Neuronal stem cell (in vitro differentiated cells): ENCODE results near the gene ARHGAP12.

Experiments used
- DNase-seq: peaks from one replicate; pipeline ENCODE4 v3.0.0-alpha.2; 2013; ENCODE audit warnings: low spot score
- H2AFZ ChIP-seq: one replicate; pipeline ENCODE4 v1.6.1; 2013; ENCODE audit warnings: mild to moderate bottlenecking, low read length, inconsistent platforms
- H2AK5ac ChIP-seq: 2 replicates; pipeline ENCODE4 v1.6.1; 2013; ENCODE audit warnings: low read depth, mild to moderate bottlenecking, inconsistent platforms, low read length, moderate library complexity, mixed read lengths
- H2BK120ac ChIP-seq: 2 replicates; pipeline ENCODE4 v1.6.1; 2013; ENCODE audit warnings: low read depth, mild to moderate bottlenecking, inconsistent platforms, low read length, moderate library complexity, mixed read lengths
- H2BK12ac ChIP-seq: one replicate; pipeline ENCODE4 v1.6.1; 2013; ENCODE audit warnings: low read length, inconsistent platforms
- H2BK15ac ChIP-seq: 2 replicates; pipeline ENCODE4 v1.6.1; 2013; ENCODE audit warnings: mild to moderate bottlenecking, low read length, inconsistent platforms, mixed read lengths
- H2BK5ac ChIP-seq: one replicate; pipeline ENCODE4 v1.6.1; 2013; ENCODE audit warnings: inconsistent platforms, mild to moderate bottlenecking, low read length, moderate library complexity
- H3K14ac ChIP-seq: one replicate; pipeline ENCODE4 v1.6.1; 2013; ENCODE audit warnings: low read length, inconsistent platforms
- H3K18ac ChIP-seq: 2 replicates; pipeline ENCODE4 v1.6.1; 2013; ENCODE audit warnings: low read length, inconsistent platforms
- H3K23ac ChIP-seq: 2 replicates; pipeline ENCODE4 v1.6.1; 2013; ENCODE audit warnings: low read depth, mild to moderate bottlenecking, mixed read lengths, low read length, inconsistent platforms; ENCODE audit not compliant: poor library complexity
- H3K27ac ChIP-seq: replicated peaks from 3 replicates; pipeline ENCODE4 v1.5.1; 2013; ENCODE audit warnings: low read length, inconsistent platforms
- H3K27me3 ChIP-seq, 3 experiments: 2 replicates each; pipeline ENCODE4 v1.6.1; 2013; ENCODE audit warnings: low read length in 3 of 3, mild to moderate bottlenecking in 2 of 3, inconsistent platforms in 1 of 3, low read depth in 1 of 3, mixed read lengths in 1 of 3, moderate library complexity in 1 of 3; ENCODE audit not compliant: control insufficient read depth in 3 of 3, insufficient read depth in 3 of 3
- H3K36me3 ChIP-seq, 2 donors: replicated peaks in 1 of 2; 2 replicates each; pipeline ENCODE4 v1.6.1; 2013; ENCODE audit warnings: low read length in 2 of 2; ENCODE audit not compliant: control insufficient read depth in 2 of 2, insufficient read depth in 2 of 2
- H3K4ac ChIP-seq: 2 replicates; pipeline ENCODE4 v1.6.1; 2013; ENCODE audit warnings: inconsistent platforms, mild to moderate bottlenecking, low read length, moderate library complexity
- H3K4me1 ChIP-seq, 2 donors: 1 replicate in 1 of 2; 2 replicates in 1 of 2; pipeline ENCODE4 v1.6.1; 2013; ENCODE audit warnings: low read length in 2 of 2, low read depth in 1 of 2; ENCODE audit not compliant: control insufficient read depth in 2 of 2, insufficient read depth in 1 of 2
- H3K4me2 ChIP-seq: one replicate; pipeline ENCODE4 v1.6.1; 2013; ENCODE audit warnings: mild to moderate bottlenecking, low read length, inconsistent platforms; ENCODE audit not compliant: insufficient read depth, poor library complexity, severe bottlenecking
- H3K4me3 ChIP-seq, 2 donors: 2 replicates each; pipeline ENCODE4 v1.5.1; 2013; ENCODE audit warnings: low read length in 2 of 2, mild to moderate bottlenecking in 2 of 2, inconsistent platforms in 1 of 2, moderate library complexity in 1 of 2
- H3K79me1 ChIP-seq: one replicate; pipeline ENCODE4 v1.6.1; 2013; ENCODE audit warnings: low read depth, mild to moderate bottlenecking, inconsistent platforms, low read length, moderate library complexity
- H3K9ac ChIP-seq: one replicate; pipeline ENCODE4 v1.6.1; 2013; ENCODE audit warnings: mild to moderate bottlenecking, low read depth, low read length, inconsistent platforms; ENCODE audit not compliant: poor library complexity
- H3K9me3 ChIP-seq, 2 donors: replicated peaks in 1 of 2; 2 replicates each; pipeline versions ENCODE3 to v1.6.1; 2013; ENCODE audit warnings: low read length in 2 of 2, mild to moderate bottlenecking in 2 of 2, inconsistent platforms in 1 of 2, low read depth in 1 of 2, mixed read lengths in 1 of 2, moderate library complexity in 1 of 2; ENCODE audit not compliant: control insufficient read depth in 2 of 2, insufficient read depth in 1 of 2
- H4K8ac ChIP-seq: one replicate; pipeline ENCODE4 v1.6.1; 2013; ENCODE audit warnings: low read depth, mild to moderate bottlenecking, inconsistent platforms, low read length, moderate library complexity
- H4K91ac ChIP-seq: one replicate; pipeline ENCODE4 v1.6.1; 2013; ENCODE audit warnings: low read length, low read depth, mild to moderate bottlenecking, inconsistent platforms; ENCODE audit not compliant: poor library complexity
- WGBS, 2 donors: extraction: QIAGEN DNeasy Blood & Tissue Kit; methylation state at CpG; one replicate each; pipeline ENCODE4 v1.1.7; 2013; ENCODE audit warnings: missing lambda C conversion rate in 2 of 2, mixed read lengths in 1 of 2; ENCODE audit not compliant: insufficient read length in 2 of 2, insufficient replicate concordance in 1 of 2; ENCODE audit errors: extremely low coverage in 2 of 2; 5-methylcytosine and 5-hydroxymethylcytosine counted together

ARHGAP12 gene

GRCh38 chr10:31820096-31820495 lies 108.5 kb downstream of the ARHGAP12 start:
- Histone ChIP-seq H4K91ac (no peak overlapping the region), H3K4ac (no peak overlapping the region), H2BK15ac (no peak overlapping the region), H3K4me2 (no peak overlapping the region), H3K18ac (no peak overlapping the region), H2BK120ac (no peak overlapping the region), H3K9me3 (no peaks in the 10 kb centered on the region), H2AK5ac (no peak overlapping the region), H3K4me3 (no peak overlapping the region), H2AFZ (no peak overlapping the region), H2BK12ac (no peak overlapping the region), H3K27me3 (no peaks in the 10 kb centered on the region), H3K79me1 (no peaks in the 10 kb centered on the region), H3K9ac (no peak overlapping the region), H3K14ac (no peak overlapping the region), H2BK5ac (no peak overlapping the region), H3K4me1 (no peaks in the 10 kb centered on the region), H3K27ac (no peak overlapping the region), H4K8ac (no peak overlapping the region), H3K36me3 (peaks cover 0 to 35% of the 10 kb centered on the region in 2 donors), H3K23ac (no peak overlapping the region)
- DNase-seq = no peak

DNA sequence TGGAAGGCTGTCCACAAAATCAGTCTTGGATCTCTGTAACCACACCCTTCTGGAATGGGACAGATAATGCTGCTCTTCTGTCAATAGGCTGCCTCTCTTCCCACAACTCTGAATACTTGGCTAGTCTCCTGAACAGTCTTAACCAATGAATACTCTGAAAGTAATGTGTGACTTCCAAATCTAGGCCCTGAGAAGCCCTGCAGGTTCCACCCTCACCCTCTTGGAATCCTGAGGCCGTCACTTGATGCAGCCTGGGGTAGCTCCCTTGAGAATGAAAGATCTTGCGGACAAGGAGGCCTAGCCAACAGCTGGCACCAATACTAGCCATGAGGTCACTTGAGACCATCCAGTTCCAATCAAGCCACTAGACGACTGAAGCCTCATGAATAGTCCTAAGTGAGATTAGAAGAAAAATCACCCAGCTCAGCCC lies 109.2 kb downstream of the ARHGAP12 start:
- no peak overlapping the region for H2BK5ac ChIP-seq
- no peak overlapping the region for H3K4ac ChIP-seq
- no peaks in the 10 kb centered on the region for H3K27me3 ChIP-seq
- no peak overlapping the region for H2BK15ac ChIP-seq
- no peak overlapping the region for H3K14ac ChIP-seq
- H3K27ac ChIP-seq = no peak overlapping the region
- no peak overlapping the region for H4K91ac ChIP-seq
- H3K4me3 ChIP-seq = no peak overlapping the region
- no peaks in the 10 kb centered on the region for H3K4me1 ChIP-seq
- no peak overlapping the region for H2BK120ac ChIP-seq
- no peak for DNase-seq
- no peak overlapping the region for H3K18ac ChIP-seq
- H2AFZ ChIP-seq = no peak overlapping the region
- no peak overlapping the region for H3K4me2 ChIP-seq
- no peaks in the 10 kb centered on the region for H3K9me3 ChIP-seq
- no peak overlapping the region for H4K8ac ChIP-seq
- no peak overlapping the region for H2AK5ac ChIP-seq
- peaks cover 2 to 31% of the 10 kb centered on the region in 2 donors for H3K36me3 ChIP-seq
- WGBS, 2 donors = no CpG with 5 or more reads among the region's 3 CpGs
- H2BK12ac ChIP-seq = no peak overlapping the region
- no peak overlapping the region for H3K23ac ChIP-seq
- H3K9ac ChIP-seq = no peak overlapping the region
- no peaks in the 10 kb centered on the region for H3K79me1 ChIP-seq

DNA sequence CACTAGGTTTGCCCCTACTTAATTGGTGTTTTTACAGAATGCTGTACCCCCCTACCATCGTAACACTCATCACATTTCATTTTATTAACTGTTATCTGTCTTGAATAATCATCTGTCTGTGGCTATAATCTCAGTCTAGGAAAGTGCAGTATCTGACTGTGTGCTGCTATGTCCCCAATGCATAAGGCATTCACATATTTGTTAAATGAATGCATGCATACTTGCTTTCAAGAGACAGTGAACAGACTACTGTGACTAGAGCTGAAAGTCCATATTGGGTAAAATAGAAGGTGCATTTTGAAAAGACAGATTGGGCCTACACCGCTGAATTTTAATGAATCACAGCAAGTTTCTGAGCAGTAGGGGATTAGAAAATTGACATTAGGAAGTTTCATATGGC lies 112.3 kb downstream of the ARHGAP12 start:
- no peak overlapping the region for H2BK12ac ChIP-seq
- H3K36me3 ChIP-seq = peaks cover 2 to 39% of the 10 kb centered on the region in 2 donors
- H3K14ac ChIP-seq = no peak overlapping the region
- H3K4ac ChIP-seq = no peak overlapping the region
- no peak overlapping the region for H2BK5ac ChIP-seq
- H3K23ac ChIP-seq = no peak overlapping the region
- H2AFZ ChIP-seq = no peak overlapping the region
- H3K9ac ChIP-seq = no peak overlapping the region
- no peaks in the 10 kb centered on the region for H3K79me1 ChIP-seq
- no peak overlapping the region for H3K4me2 ChIP-seq
- H2BK120ac ChIP-seq = no peak overlapping the region
- H3K4me1 ChIP-seq = no peaks in the 10 kb centered on the region
- no peak overlapping the region for H2BK15ac ChIP-seq
- DNase-seq = no peak
- H3K27me3 ChIP-seq = no peaks in the 10 kb centered on the region
- H2AK5ac ChIP-seq = no peak overlapping the region
- no CpG with 5 or more reads among the region's 2 CpGs for WGBS, 2 donors
- no peak overlapping the region for H3K18ac ChIP-seq
- H3K9me3 ChIP-seq = no peaks in the 10 kb centered on the region
- no peak overlapping the region for H3K4me3 ChIP-seq
- no peak overlapping the region for H4K91ac ChIP-seq
- no peak overlapping the region for H3K27ac ChIP-seq
- H4K8ac ChIP-seq = no peak overlapping the region

DNA sequence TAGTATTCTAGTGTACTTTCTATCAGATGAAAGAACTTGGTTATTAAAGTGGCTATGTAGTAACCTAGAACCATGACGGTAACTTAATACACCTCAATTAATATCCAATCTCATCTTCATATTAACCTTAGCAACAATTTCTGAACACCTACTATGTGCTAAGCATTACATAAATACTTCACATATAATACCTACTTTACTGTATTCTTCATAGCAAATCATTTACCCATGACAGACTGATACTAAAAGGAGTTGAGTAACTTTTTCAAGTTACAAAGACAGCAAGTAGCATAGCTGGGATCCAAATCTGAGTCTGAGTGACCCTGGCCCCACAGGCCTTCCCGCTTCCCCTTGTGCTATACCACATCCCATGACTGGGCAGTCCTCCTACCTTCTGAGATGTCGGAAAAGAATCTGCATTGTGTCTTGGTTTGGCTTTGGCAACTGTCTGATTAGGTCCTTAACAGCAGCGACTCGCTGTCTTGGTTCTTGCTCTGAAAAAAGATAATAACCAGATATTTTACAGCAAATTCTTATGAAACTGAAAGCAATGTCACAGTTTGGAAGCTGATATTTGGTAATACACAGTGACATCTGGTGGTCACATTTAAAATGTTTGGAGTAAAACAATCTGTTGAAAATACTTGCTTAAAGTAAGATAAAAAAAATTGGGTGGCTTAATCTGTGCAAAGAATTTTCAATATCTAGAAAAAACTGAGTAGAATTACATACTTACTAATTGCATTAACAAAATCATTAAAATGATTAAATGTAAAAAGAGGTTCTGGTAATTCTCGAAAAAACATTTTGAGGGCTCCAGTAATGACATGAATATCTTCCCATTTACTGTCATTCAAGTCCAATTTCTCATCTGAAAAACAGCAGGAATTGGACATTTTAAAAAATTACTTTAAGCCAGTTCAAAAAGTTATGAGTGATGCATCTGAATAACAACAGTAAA lies 120.1 kb downstream of the ARHGAP12 start:
- peak; percentile 47 for DNase-seq

More for the DNA sequence above, 120.1 kb downstream of the ARHGAP12 start:
- WGBS, 2 donors = no CpG with 5 or more reads among the region's 6 CpGs
- H4K8ac ChIP-seq = no peak overlapping the region
- no peaks in the 10 kb centered on the region for H3K9me3 ChIP-seq
- no peak overlapping the region for H2BK5ac ChIP-seq
- no peak overlapping the region for H3K18ac ChIP-seq
- H2BK12ac ChIP-seq = no peak overlapping the region
- no peaks in the 10 kb centered on the region for H3K79me1 ChIP-seq
- H3K27ac ChIP-seq = no peak overlapping the region
- no peak overlapping the region for H3K9ac ChIP-seq
- H2BK120ac ChIP-seq = no peak overlapping the region
- no peak overlapping the region for H3K4me3 ChIP-seq
- no peaks in the 10 kb centered on the region for H3K27me3 ChIP-seq
- no peak overlapping the region for H2BK15ac ChIP-seq
- no peak overlapping the region for H4K91ac ChIP-seq
- no peaks in the 10 kb centered on the region for H3K4me1 ChIP-seq
- H2AK5ac ChIP-seq = no peak overlapping the region
- H3K36me3 ChIP-seq = peaks cover 2 to 67% of the 10 kb centered on the region in 2 donors
- H3K14ac ChIP-seq = no peak overlapping the region
- H3K4me2 ChIP-seq = no peak overlapping the region
- no peak overlapping the region for H2AFZ ChIP-seq
- H3K4ac ChIP-seq = no peak overlapping the region
- H3K23ac ChIP-seq = no peak overlapping the region
